ENCODE data around the gene MUTYH. TPM values are rescaled to one million over a fixed set of nuclear protein-coding genes. Genes with fewer than 3 reads are reported as not detected.
A peak's percentile ranks its signal among the peaks of the same experiment; 100 is the strongest.

Gene MUTYH
- total RNA-seq, 2 donors from 2014 or later = 20.1 to 27.4 TPM

DNA sequence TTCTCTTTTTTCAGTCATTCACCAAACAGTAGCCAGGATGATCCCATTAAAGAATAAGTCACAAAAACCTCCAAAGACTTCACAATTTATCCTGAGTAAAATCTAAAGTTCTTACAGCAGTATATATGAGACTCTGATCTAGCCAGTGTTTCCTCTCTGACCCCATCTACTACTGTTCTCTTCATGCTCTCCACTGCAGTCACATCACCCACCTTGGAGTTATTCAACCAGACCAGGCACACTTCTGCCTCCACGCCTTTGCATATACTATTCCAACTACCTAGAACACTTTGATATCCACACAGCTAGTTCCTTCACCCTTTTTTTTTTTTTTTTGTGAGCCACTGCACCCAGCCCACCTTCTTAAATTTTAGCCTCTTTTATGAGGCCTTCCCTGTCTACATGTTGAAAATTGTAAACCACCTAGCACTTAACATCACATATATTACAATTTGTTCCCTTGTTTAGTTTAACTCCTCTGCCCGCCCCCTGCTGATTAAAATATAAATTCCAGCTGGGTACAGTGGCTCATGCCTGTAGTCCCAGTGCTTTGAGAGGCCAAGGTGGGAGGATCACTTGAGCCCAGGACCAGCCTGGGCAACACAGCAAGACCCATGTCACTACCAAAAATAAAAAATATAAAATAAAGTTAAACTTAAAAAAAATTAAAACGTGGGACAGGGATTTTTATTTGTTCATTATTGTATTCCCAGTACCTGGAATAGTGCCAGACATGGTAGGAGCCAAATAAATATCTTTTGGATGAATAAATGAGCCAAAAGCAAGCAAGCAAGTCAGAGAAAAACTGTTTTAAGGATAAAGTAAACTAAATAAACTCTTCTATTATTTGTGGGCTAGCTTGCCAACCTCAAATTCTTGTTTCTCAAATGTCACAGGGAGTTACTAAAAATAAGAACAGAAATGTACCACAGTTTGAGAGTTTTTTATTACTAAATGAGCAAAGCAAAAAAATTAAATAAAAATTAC, 35.2 kb upstream of the MUTYH start:
- DNase-seq (ENCODE audit: low spot score) = no peak

DNA sequence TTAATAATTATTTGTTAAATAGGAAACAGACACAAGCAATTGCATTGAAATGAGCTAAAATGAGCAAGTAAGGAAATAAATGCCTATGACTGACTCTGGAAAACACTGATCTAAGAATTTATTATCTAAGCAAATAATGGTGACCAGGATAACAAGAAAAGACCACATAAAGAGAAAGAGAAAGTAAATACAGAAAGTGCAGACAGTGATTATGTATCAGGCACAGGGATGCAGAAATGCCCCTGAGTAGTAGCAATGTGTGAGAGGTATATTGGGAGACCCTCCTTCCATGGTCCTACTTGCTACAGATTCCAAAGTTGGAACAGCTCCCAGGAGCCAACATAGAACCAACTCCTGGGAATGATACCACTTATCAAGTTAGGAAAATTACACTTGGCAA, 33.3 kb upstream of the MUTYH start:
- Histone ChIP-seq H3K36me3 (no peaks in the 10 kb centered on the region), H3K27me3 (replicated peaks; ENCODE audit: insufficient read depth) (no peaks in the 10 kb centered on the region), H3K27ac (no peak overlapping the region), H3K9me3 (no peaks in the 10 kb centered on the region), H3K4me3 (no peak overlapping the region), H3K4me1 (replicated peaks) (no peaks in the 10 kb centered on the region)
- intact Hi-C loops (cut with DNase I) = no loop called here
- no peak for TF ChIP-seq POLR2AphosphoS5 (IDR thresholded peaks at IDR 0.05)
- TF ChIP-seq, protein P1, sequence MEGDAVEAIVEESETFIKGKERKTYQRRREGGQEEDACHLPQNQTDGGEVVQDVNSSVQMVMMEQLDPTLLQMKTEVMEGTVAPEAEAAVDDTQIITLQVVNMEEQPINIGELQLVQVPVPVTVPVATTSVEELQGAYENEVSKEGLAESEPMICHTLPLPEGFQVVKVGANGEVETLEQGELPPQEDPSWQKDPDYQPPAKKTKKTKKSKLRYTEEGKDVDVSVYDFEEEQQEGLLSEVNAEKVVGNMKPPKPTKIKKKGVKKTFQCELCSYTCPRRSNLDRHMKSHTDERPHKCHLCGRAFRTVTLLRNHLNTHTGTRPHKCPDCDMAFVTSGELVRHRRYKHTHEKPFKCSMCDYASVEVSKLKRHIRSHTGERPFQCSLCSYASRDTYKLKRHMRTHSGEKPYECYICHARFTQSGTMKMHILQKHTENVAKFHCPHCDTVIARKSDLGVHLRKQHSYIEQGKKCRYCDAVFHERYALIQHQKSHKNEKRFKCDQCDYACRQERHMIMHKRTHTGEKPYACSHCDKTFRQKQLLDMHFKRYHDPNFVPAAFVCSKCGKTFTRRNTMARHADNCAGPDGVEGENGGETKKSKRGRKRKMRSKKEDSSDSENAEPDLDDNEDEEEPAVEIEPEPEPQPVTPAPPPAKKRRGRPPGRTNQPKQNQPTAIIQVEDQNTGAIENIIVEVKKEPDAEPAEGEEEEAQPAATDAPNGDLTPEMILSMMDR (IDR thresholded peaks at IDR 0.05) = no peak
- TF ChIP-seq POLR2A (IDR thresholded peaks at IDR 0.05) = no peak
- DNase-seq (ENCODE audit: low spot score) = no peak

More for the DNA sequence above, 35.2 kb upstream of the MUTYH start:
- Histone ChIP-seq H3K9me3 (no peaks in the 10 kb centered on the region), H3K27ac (no peak overlapping the region), H3K27me3 (replicated peaks; ENCODE audit: insufficient read depth) (no peaks in the 10 kb centered on the region), H3K4me3 (no peak overlapping the region), H3K4me1 (replicated peaks) (no peaks in the 10 kb centered on the region), H3K36me3 (no peaks in the 10 kb centered on the region)
- WGBS = 37% methylated on average over 3 of the region's 3 CpGs
- intact Hi-C loops (cut with DNase I) = loop anchor here (5.0 kb wide), 1 partner anchor 117 kb away; the partner anchor contains the start of gene TESK2
- TF ChIP-seq, protein P1 (IDR thresholded peaks at IDR 0.05) = peak in 1 of 4 experiments; percentile 2
- no peak for TF ChIP-seq POLR2AphosphoS5 (IDR thresholded peaks at IDR 0.05)

DNA sequence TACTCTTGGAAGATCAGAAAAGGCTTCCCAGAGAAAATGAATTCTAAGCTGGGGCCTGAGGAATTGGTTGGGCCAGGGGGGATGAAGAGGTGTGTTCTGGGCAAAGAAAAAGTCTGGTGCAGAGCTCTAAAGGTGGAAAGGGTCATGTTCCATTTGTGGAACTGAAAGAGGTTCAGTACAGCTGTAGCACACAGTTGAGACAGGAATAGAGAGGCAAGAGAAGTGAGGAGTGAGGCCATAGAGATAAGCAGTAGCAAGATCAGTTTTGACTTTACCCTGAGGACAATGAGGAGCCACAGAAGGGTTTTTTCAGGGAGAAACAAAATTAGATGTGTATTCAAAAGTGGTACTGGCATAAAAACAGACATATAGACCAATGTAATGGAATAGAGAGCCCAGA, 30.3 kb upstream of the MUTYH start:
- no peak for DNase-seq (ENCODE audit: low spot score)
- H3K9me3 ChIP-seq = no peaks in the 10 kb centered on the region
- no peaks in the 10 kb centered on the region for H3K36me3 ChIP-seq
- no peak for TF ChIP-seq POLR2A (IDR thresholded peaks at IDR 0.05)
- TF ChIP-seq, protein P1 (IDR thresholded peaks at IDR 0.05) = no peak
- TF ChIP-seq POLR2AphosphoS5 (IDR thresholded peaks at IDR 0.05) = no peak
- intact Hi-C loops (cut with DNase I) = no loop called here
- H3K27ac ChIP-seq = no peak overlapping the region
- H3K4me3 ChIP-seq = no peak overlapping the region
- no peaks in the 10 kb centered on the region for H3K4me1 ChIP-seq (replicated peaks)
- H3K27me3 ChIP-seq (replicated peaks; ENCODE audit: insufficient read depth) = no peaks in the 10 kb centered on the region

DNA sequence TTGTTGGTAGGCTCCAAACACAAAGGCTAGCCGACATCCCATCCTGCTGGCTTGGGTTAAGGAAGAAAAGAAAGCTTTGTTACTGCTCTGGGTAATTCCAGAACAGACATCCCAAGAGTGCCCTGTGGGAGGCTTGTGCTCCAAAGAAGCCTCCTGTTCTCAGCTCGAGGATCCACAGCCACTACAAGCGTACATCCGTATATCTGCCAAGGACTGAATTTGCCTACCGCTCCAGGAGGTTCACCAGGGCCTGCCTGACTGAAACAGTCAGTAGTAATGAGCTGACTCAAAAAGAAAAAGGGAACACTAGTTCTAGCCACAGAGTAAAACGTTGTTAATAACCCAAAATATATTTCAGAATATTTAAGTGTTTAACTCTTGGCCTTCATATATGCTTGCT, 24.8 kb upstream of the MUTYH start:
- intact Hi-C loops (cut with DNase I) = no loop called here
- TF ChIP-seq POLR2A (IDR thresholded peaks at IDR 0.05) (no peak), POLR2AphosphoS5 (IDR thresholded peaks at IDR 0.05) (no peak)
- TF ChIP-seq, protein P1 (IDR thresholded peaks at IDR 0.05) = no peak

More for the DNA sequence above, 24.8 kb upstream of the MUTYH start:
- H3K27me3 ChIP-seq (replicated peaks; ENCODE audit: insufficient read depth) = no peaks in the 10 kb centered on the region
- 86% methylated on average over 6 of the region's 6 CpGs for WGBS
- DNase-seq (ENCODE audit: low spot score) = no peak
- no peaks in the 10 kb centered on the region for H3K36me3 ChIP-seq
- no peak overlapping the region for H3K4me3 ChIP-seq
- H3K27ac ChIP-seq = no peak overlapping the region
- no peaks in the 10 kb centered on the region for H3K9me3 ChIP-seq
- peaks cover 7% of the 10 kb centered on the region for H3K4me1 ChIP-seq (replicated peaks)
